BJ (cell line): ENCODE results near the gene DDIAS. TPM values are rescaled to one million over a fixed set of nuclear protein-coding genes. Genes with fewer than 3 reads are reported as not detected.
"Not testable (repeated sequence)": the region's sequence is repeated elsewhere in the genome, so short reads cannot be mapped to it uniquely, and the experiment has no call there.

Experiments
- CTCF ChIA-PET: fragments of 350-600 bp; formaldehyde crosslinking; extraction: SDS; loops from one replicate; lab custom pipeline; 2021; ENCODE audit warnings: antibody characterized with exemption, inconsistent platforms; lab: Yijun Ruan, JAX
- POLR2A ChIA-PET: fragments of 300-600 bp; sonication (Branson Sonifier 250); formaldehyde crosslinking; extraction: SDS; loops from one replicate; lab custom pipeline; 2021; ENCODE audit warnings: antibody characterized with exemption; lab: Charles Lee
- DNase-seq: peaks from one replicate; pipeline ENCODE4 v3.0.0-alpha.2; 2011; ENCODE audit warnings: low read depth
- H3K27me3 ChIP-seq: 2 replicates; pipeline ENCODE4 v1.6.0; 2011; ENCODE audit warnings: low read length; ENCODE audit not compliant: control insufficient read depth, insufficient read depth
- H3K36me3 ChIP-seq: 2 replicates; pipeline ENCODE4 v1.5.1; 2011; ENCODE audit warnings: low read length; ENCODE audit not compliant: control insufficient read depth, insufficient read depth
- H3K4me3 ChIP-seq: 2 replicates; pipeline ENCODE4 v1.5.1; 2011; ENCODE audit warnings: low read depth, mild to moderate bottlenecking, control low read depth, low read length
- CTCF ChIP-seq: IDR thresholded peaks from 2 replicates; pipeline ENCODE4 v1.5.1; 2011; ENCODE audit warnings: low read depth, mild to moderate bottlenecking, control low read depth, inconsistent platforms, low read length, moderate library complexity; ENCODE audit not compliant: insufficient read depth
- polyA plus RNA-seq: library from polyadenylated mRNA; depleted of rRNA; stranded (reverse); fragments of >200 nt; gene quantifications from 2 replicates; pipeline ENCODE4 v1.2.3, GENCODE V29; 2011

The DDIAS gene
- polyA plus RNA-seq, 1 experiment = 2.7 TPM

DNA sequence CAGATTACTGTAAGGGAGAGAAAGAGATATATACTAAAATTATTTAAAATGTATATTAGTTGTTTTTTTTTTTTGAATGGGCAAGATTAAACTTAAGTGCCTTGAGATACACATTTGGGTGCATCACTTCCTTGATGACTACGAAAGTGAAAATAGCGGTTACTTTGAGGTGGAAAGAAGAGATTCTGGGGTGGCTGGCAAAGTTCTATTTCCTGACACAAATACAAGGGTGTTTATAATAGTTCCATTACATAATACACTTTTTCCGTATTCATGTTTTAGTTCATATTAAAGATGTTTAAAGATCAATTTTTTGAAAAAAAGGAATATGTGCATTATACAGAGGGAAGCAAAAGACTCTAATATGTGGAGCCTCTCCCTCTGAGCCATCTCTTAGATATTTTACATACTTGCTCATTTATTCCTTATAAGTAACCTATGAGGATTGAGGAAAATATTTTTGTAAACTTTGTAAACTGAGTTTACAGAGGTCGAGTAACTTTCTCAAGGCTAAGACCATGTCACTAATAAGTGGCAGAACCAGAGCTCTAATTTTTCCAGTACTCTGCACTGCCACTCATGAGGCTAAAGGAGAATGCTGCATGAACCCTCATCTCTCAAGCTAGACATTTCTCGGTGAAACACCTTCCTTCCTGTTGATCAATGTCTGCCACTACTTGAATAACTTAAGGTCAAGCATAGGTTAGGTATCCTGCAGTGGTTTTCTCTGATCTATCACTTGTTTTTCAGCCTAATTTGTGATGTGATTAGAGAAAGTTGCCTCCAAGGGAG, 58.6 kb downstream of the DDIAS start:
- H3K36me3 ChIP-seq = no peaks in the 10 kb centered on the region
- DNase-seq = no peak
- POLR2A ChIA-PET = interaction anchor here (0.6 kb wide), 1 partner anchor 15 kb away, joined by 3 read pairs; no protein-coding TSS in a partner anchor
- H3K4me3 ChIP-seq = no peak overlapping the region
- CTCF ChIA-PET = no interaction called here
- no peaks in the 10 kb centered on the region for H3K27me3 ChIP-seq
- TF ChIP-seq CTCF = no peak

GRCh38 chr11:82960779-82961143, 59.2 kb downstream of the DDIAS start:
- POLR2A ChIA-PET = interaction anchor here (0.6 kb wide), 1 partner anchor 15 kb away, joined by 3 read pairs; no protein-coding TSS in a partner anchor

GRCh38 chr11:82962021-82962420, 60.5 kb downstream of the DDIAS start:
- DNase-seq, CTCF ChIA-PET, H3K27me3 ChIP-seq, POLR2A ChIA-PET, H3K4me3 ChIP-seq, H3K36me3 ChIP-seq: not testable (repeated sequence)

More at GRCh38 chr11:82960779-82961143, 59.2 kb downstream of the DDIAS start:
- TF ChIP-seq CTCF = no peak
- Histone ChIP-seq H3K4me3 (no peak overlapping the region), H3K27me3 (no peaks in the 10 kb centered on the region), H3K36me3 (no peaks in the 10 kb centered on the region)
- CTCF ChIA-PET = no interaction called here
- DNase-seq = no peak

DNA sequence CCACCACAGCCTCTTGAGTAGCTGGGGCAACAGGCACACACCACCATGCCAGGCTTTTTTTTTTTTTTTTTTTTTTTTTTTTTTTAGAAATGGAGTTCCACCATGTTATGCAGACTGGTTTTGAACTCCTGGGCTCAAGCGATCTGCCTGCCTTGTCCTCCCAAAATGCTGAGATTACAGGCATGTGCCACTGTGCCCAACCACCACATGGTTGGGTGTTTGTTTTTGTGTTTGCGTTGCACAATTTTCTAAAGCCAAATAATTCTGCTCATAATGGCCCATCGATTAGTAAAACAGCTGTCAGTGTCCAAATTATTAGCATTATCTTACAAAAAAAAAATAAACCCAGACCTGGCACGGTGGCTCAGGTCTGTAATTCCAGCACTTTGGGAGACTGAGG, 65.8 kb downstream of the DDIAS start:
- ChIA-PET POLR2A (no interaction called here), CTCF (interaction anchor here (0.5 kb wide), 1 partner anchor 18 kb away, joined by 3 read pairs; no protein-coding TSS in a partner anchor)
- TF ChIP-seq CTCF = no peak
- DNase-seq = no peak
- no peaks in the 10 kb centered on the region for H3K27me3 ChIP-seq
- H3K36me3 ChIP-seq = no peaks in the 10 kb centered on the region
- no peak overlapping the region for H3K4me3 ChIP-seq

DNA sequence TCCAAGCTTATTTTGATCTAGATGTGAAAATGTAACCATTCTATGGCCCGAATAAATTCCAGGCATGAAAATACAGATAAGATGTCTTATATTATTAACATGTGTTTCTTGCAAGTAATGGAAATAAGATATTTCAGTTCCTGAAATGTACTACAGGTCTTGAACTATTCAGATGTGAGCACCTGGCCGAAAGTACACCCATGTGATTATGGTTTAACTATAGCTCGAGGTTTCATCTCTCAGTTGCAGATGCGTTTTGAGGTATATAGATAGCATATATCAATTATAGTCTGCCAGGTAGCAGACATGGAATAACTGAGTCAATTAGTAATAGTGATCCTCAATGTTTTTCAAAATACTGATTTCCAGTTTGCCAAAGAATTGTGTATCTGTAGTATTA, 68.3 kb downstream of the DDIAS start:
- no peak for TF ChIP-seq CTCF
- ChIA-PET CTCF (interaction anchor here (1.0 kb wide), 1 partner anchor 14 kb away, joined by 4 read pairs; no protein-coding TSS in a partner anchor), POLR2A (no interaction called here)
- no peak for DNase-seq
- Histone ChIP-seq H3K27me3 (no peaks in the 10 kb centered on the region), H3K36me3 (no peaks in the 10 kb centered on the region), H3K4me3 (no peak overlapping the region)

- POLR2A ChIA-PET, H3K4me3 ChIP-seq, DNase-seq, H3K36me3 ChIP-seq, H3K27me3 ChIP-seq: not testable (repeated sequence)
- CTCF ChIA-PET = interaction anchor here (1.0 kb wide), 1 partner anchor 14 kb away, joined by 4 read pairs; no protein-coding TSS in a partner anchor
Measured at GRCh38 chr11:82970507-82971083, 69.1 kb downstream of the DDIAS start.

DNA sequence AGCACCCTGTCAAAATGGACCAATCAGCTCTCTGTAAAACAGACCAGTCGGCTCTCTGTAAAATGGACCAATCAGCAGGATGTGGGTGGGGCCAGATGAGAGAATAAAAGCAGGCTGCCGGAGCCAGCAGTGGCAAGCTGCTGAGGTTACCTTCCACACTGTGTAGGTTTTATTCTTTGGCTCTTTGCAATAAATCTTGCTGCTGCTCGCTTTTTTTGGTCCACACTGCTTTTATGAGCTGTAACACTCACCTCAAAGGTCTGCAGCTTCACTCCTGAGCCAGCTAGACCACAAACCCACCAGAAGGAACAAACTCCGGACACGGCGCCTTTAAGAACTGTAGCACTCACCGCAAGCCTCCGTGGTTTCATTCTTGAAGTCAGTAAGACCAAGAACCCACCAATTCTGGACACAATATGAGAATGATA, 70.0 kb downstream of the DDIAS start:
- POLR2A ChIA-PET, H3K27me3 ChIP-seq, H3K4me3 ChIP-seq, H3K36me3 ChIP-seq, CTCF ChIA-PET, DNase-seq: not testable (repeated sequence)
